WI38 (cell line): Measurements from ENCODE around the gene MAN2A2.

ENCODE experiments used
- H3K4me3 ChIP-seq: 2 replicates; pipeline ENCODE4 v1.5.1; 2011; ENCODE audit warnings: low read depth, mild to moderate bottlenecking, control low read depth, low read length
- CTCF ChIP-seq: IDR thresholded peaks from 2 replicates; pipeline ENCODE4 v1.5.1; 2012; ENCODE audit warnings: low read depth, mild to moderate bottlenecking, control low read depth, low read length

The MAN2A2 gene

GRCh38 chr15:90866800-90867199 lies 36.3 kb upstream of the MAN2A2 start:
- TF ChIP-seq CTCF, result no peak
- H3K4me3 ChIP-seq, result no peak overlapping the region

GRCh38 chr15:90868261-90868689 lies 34.8 kb upstream of the MAN2A2 start, which contains the start of gene FURIN:
FURIN (plus strand) TSS chr15:90868588; CDS start chr15:90875741, 7,153 bp downstream.
- no peak within 1 kb of the TSS for H3K4me3 ChIP-seq
- TF ChIP-seq CTCF, result no peak

GRCh38 chr15:90869140-90869541 lies 34.0 kb upstream of the MAN2A2 start:
- TF ChIP-seq CTCF, result no peak
- H3K4me3 ChIP-seq, result no peak overlapping the region

- no peak for TF ChIP-seq CTCF
- H3K4me3 ChIP-seq, result no peak overlapping the region
Observed at GRCh38 chr15:90869601-90870353, 33.3 kb upstream of the MAN2A2 start.

GRCh38 chr15:90870354-90871138 lies 32.6 kb upstream of the MAN2A2 start:
- peak overlapping the region; percentile 73 for H3K4me3 ChIP-seq
- no peak for TF ChIP-seq CTCF

- no peak for TF ChIP-seq CTCF
- H3K4me3 ChIP-seq, result peak overlapping the region; percentile 73
Observed at GRCh38 chr15:90871139-90871715, 31.9 kb upstream of the MAN2A2 start.
